Keratinocyte (primary cell): ENCODE data around the gene TIFAB.

ENCODE experiments used
- EZH2 ChIP-seq: IDR thresholded peaks from one replicate; pipeline ENCODE4 v1.6.1; 2012; ENCODE audit warnings: inconsistent platforms, mild to moderate bottlenecking, low read length, moderate library complexity
- TF ChIP-seq, protein P1 (sequence below), 3 experiments: IDR thresholded peaks in 1 of 3; conservative IDR thresholded peaks in 1 of 3; optimal IDR thresholded peaks in 1 of 3; 2 replicates in 2 of 3; 3 replicates in 1 of 3; pipeline versions ENCODE3 to v1.5.1; 2011; ENCODE audit warnings: low read length in 3 of 3, mild to moderate bottlenecking in 3 of 3, moderate library complexity in 2 of 3, control low read depth in 1 of 3, inconsistent platforms in 1 of 3; ENCODE audit not compliant: insufficient read depth in 2 of 3; ENCODE audit errors: extremely low read depth in 1 of 3

DNA sequence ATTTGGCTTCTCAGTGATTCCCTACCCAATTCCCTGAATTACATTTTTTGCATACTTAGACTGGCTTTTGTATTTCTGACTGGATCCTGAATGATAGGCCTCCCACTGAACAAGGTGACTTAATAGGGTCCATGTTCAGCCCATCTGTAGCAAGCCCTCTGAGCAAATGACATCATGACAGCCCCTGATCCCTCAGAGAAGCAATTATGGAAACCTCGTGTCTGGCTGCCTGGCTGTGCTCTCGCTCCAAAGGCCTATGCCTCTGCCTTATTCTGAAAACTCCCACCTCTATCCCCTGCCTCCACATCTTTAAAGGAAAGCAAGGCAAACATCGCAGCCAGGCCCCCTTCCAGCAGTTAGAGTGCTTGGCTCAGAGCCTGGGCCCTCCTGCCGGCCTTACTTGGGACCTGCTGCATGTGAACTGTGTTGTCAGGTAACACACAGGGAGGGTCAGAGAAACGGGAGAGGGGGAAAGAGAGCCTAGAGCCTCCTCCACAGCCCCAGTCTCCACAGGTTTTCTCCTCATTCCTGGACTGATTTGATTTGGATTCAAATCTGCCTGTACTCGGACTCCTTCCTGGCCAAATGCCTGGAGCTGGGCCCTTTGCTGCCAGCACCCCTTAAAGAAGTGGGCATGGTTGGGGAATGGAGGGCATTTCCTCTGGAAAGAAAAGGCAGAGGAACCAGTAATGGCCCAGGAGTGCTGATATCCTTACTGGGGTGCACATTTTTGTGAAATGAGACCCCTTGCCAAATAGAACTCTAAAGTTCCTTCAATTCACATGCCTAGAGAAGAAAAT, 8.8 kb downstream of the TIFAB start:
- no peak for TF ChIP-seq EZH2
- TF ChIP-seq, protein P1, sequence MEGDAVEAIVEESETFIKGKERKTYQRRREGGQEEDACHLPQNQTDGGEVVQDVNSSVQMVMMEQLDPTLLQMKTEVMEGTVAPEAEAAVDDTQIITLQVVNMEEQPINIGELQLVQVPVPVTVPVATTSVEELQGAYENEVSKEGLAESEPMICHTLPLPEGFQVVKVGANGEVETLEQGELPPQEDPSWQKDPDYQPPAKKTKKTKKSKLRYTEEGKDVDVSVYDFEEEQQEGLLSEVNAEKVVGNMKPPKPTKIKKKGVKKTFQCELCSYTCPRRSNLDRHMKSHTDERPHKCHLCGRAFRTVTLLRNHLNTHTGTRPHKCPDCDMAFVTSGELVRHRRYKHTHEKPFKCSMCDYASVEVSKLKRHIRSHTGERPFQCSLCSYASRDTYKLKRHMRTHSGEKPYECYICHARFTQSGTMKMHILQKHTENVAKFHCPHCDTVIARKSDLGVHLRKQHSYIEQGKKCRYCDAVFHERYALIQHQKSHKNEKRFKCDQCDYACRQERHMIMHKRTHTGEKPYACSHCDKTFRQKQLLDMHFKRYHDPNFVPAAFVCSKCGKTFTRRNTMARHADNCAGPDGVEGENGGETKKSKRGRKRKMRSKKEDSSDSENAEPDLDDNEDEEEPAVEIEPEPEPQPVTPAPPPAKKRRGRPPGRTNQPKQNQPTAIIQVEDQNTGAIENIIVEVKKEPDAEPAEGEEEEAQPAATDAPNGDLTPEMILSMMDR (optimal IDR thresholded peaks at IDR 0.05 in 1 of 3, IDR thresholded peaks at IDR 0.05 in 1 of 3, conservative IDR thresholded peaks at IDR 0.05 in 1 of 3; ENCODE audit: extremely low read depth in 1 of 3, insufficient read depth in 2 of 3, low read length in 3 of 3) = no peak
